HepG2 (cell line): ENCODE results near the gene PTPRB. TPM values are rescaled to one million over a fixed set of nuclear protein-coding genes. Genes with fewer than 3 reads are reported as not detected.

ENCODE experiments used
- ATAC-seq: fragments of 200-7000 bp; cut with Tn5 transposase; 3 replicates; pipeline ENCODE4 v1.9.1; 2020; ENCODE audit warnings: mild to moderate bottlenecking, moderate library complexity
- BruUV-seq: library from RNA; stranded (reverse); fragments of 400-500 nt; replicated peaks from 2 replicates; lab custom pipeline; 2021; lab: Mats Ljungman, UMichigan
- CTCF ChIA-PET: fragments of 300-600 bp; formaldehyde crosslinking; extraction: SDS; loops from one replicate; lab custom pipeline; 2021; ENCODE audit warnings: low total read pairs, inconsistent platforms, low intra/inter-chr PET ratio; lab: Yijun Ruan, JAX
- POLR2A ChIA-PET: fragments of 350-600 bp; sonication (Branson Sonifier 250); formaldehyde crosslinking; loops from one replicate; lab custom pipeline; 2020; ENCODE audit warnings: antibody characterized with exemption, inconsistent platforms; lab: Yijun Ruan, JAX
- DNase-seq: peaks from one replicate; pipeline ENCODE4 v3.0.0-alpha.2; 2015; ENCODE audit warnings: low spot score
- FAIRE-seq: peaks from 3 replicates; lab custom pipeline; 2011; peaks lifted over from hg19 to GRCh38; lab: Jason Lieb, UNC
- H2AFZ ChIP-seq: one replicate; pipeline ENCODE4 v1.6.1; 2011; ENCODE audit warnings: low read length, inconsistent platforms
- H3K27ac ChIP-seq: fragments of 300-600 bp; 3 replicates; pipeline ENCODE4 v1.8.0; 2011; ENCODE audit warnings: mixed run types, mild to moderate bottlenecking, mixed read lengths, low read length, inconsistent platforms; ENCODE audit not compliant: insufficient read depth; ENCODE audit errors: extremely low read length
- H3K27me3 ChIP-seq, 2 experiments: fragments of 200-600 bp in 1 of 2; 2 replicates in 1 of 2; 3 replicates in 1 of 2; pipeline versions ENCODE4 v1.6.0 to v1.8.0; 2011; ENCODE audit warnings: low read length in 2 of 2, mild to moderate bottlenecking in 2 of 2, moderate library complexity in 2 of 2, inconsistent platforms in 1 of 2; ENCODE audit not compliant: insufficient read depth in 2 of 2, control insufficient read depth in 1 of 2
- H3K36me3 ChIP-seq, 2 experiments: fragments of 200-600 bp in 1 of 2; replicated peaks in 1 of 2; 2 replicates in 1 of 2; 3 replicates in 1 of 2; pipeline versions ENCODE4 v1.5.1 to v1.8.0; 2011; ENCODE audit warnings: low read length in 2 of 2, inconsistent platforms in 1 of 2; ENCODE audit not compliant: insufficient read depth in 2 of 2, control insufficient read depth in 1 of 2
- H3K4me1 ChIP-seq: 2 replicates; pipeline ENCODE4 v1.5.1; 2012; ENCODE audit warnings: low read length, inconsistent platforms; ENCODE audit not compliant: insufficient read depth
- H3K4me2 ChIP-seq: 2 replicates; pipeline ENCODE4 v1.6.0; 2011; ENCODE audit warnings: low read depth, low read length, inconsistent platforms
- H3K4me3 ChIP-seq, 3 experiments: fragments of 200-600 bp in 1 of 3; sonication (generic), shearing (Covaris generic) in 1 of 3; replicated peaks in 1 of 3; 2 replicates each; pipeline ENCODE4 v1.5.1; 2011 to 2016; ENCODE audit warnings: low read length in 3 of 3, inconsistent platforms in 2 of 3, low read depth in 2 of 3, mild to moderate bottlenecking in 2 of 3, control low read depth in 1 of 3, mixed read lengths in 1 of 3; ENCODE audit not compliant: insufficient read depth in 1 of 3
- H3K79me2 ChIP-seq: one replicate; pipeline ENCODE4 v1.6.1; 2011; ENCODE audit warnings: low read length, inconsistent platforms; ENCODE audit not compliant: insufficient read depth
- H3K9ac ChIP-seq: 2 replicates; pipeline ENCODE4 v1.6.0; 2011; ENCODE audit warnings: mild to moderate bottlenecking, low read depth, low read length, inconsistent platforms; ENCODE audit not compliant: insufficient read depth
- H3K9me3 ChIP-seq: 2 replicates; pipeline ENCODE4 v1.5.1; 2012; ENCODE audit warnings: mild to moderate bottlenecking, low read length
- H4K20me1 ChIP-seq: 2 replicates; pipeline ENCODE4 v1.6.0; 2011; ENCODE audit warnings: inconsistent platforms, mild to moderate bottlenecking, low read length, moderate library complexity; ENCODE audit not compliant: insufficient read depth
- BCL6 ChIP-seq: IDR thresholded peaks from 2 replicates; pipeline ENCODE4 v1.6.1; 2016; ENCODE audit warnings: missing genetic modification reagents, missing compliant biosample characterization
- BRD4 ChIP-seq: sonication (generic); formaldehyde crosslinking; IDR thresholded peaks from 2 replicates; pipeline ENCODE4 v1.4.0; 2020; ENCODE audit warnings: missing genetic modification reagents
- EP300 ChIP-seq, 3 experiments: sonication (generic) in 1 of 3; formaldehyde crosslinking in 1 of 3; IDR thresholded peaks; 2 replicates each; pipeline versions ENCODE4 v1.5.1 to v1.6.1; 2011 to 2020; ENCODE audit warnings: low read depth in 2 of 3, low read length in 2 of 3, borderline replicate concordance in 1 of 3, improper control_type of control experiment in 1 of 3, mild to moderate bottlenecking in 1 of 3, missing genetic modification reagents in 1 of 3, moderate library complexity in 1 of 3
- FOSL2 ChIP-seq: sonication (generic); formaldehyde crosslinking; IDR thresholded peaks from 2 replicates; pipeline ENCODE4 v1.4.0; 2020; ENCODE audit warnings: missing genetic modification reagents
- IKZF4 ChIP-seq: sonication (generic); formaldehyde crosslinking; IDR thresholded peaks from 2 replicates; pipeline ENCODE4 v1.5.1; 2020; ENCODE audit warnings: borderline replicate concordance, mild to moderate bottlenecking, low read depth, missing genetic modification reagents; ENCODE audit errors: not compliant biosample characterization
- NR2F1 ChIP-seq, 2 experiments: fragments of 450-650 bp in 1 of 2; formaldehyde crosslinking in 1 of 2; IDR thresholded peaks; 2 replicates each; pipeline versions ENCODE4 v1.5.0 to v1.6.1; 2016 to 2020; ENCODE audit warnings: mild to moderate bottlenecking in 1 of 2, missing compliant biosample characterization in 1 of 2, missing genetic modification reagents in 1 of 2, moderate library complexity in 1 of 2
- POGZ ChIP-seq: sonication (generic); formaldehyde crosslinking; IDR thresholded peaks from 2 replicates; pipeline ENCODE4 v1.4.0; 2020; ENCODE audit warnings: mild to moderate bottlenecking, missing genetic modification reagents
- SMARCE1 ChIP-seq: fragments of 450-650 bp; IDR thresholded peaks from 2 replicates; pipeline ENCODE4 v1.6.1; 2017; ENCODE audit warnings: borderline replicate concordance
- TBX2 ChIP-seq: sonication (generic); formaldehyde crosslinking; IDR thresholded peaks from 2 replicates; pipeline ENCODE4 v1.5.0; 2020; ENCODE audit warnings: missing genetic modification reagents, mild to moderate bottlenecking, borderline replicate concordance
- TOE1 ChIP-seq: sonication (generic); formaldehyde crosslinking; IDR thresholded peaks from 2 replicates; pipeline ENCODE4 v1.4.0; 2020; ENCODE audit warnings: mild to moderate bottlenecking, missing genetic modification reagents
- ZNF333 ChIP-seq: sonication (generic); formaldehyde crosslinking; IDR thresholded peaks from 2 replicates; pipeline ENCODE4 v1.4.0; 2020; ENCODE audit warnings: mild to moderate bottlenecking, missing genetic modification reagents, borderline replicate concordance
- ZNF432 ChIP-seq: sonication (generic); formaldehyde crosslinking; IDR thresholded peaks from 2 replicates; pipeline ENCODE4 v1.5.0; 2020; ENCODE audit warnings: missing genetic modification reagents, mild to moderate bottlenecking, borderline replicate concordance
- ZNF44 ChIP-seq: sonication (generic); formaldehyde crosslinking; IDR thresholded peaks from 2 replicates; pipeline ENCODE4 v1.5.1; 2020; ENCODE audit warnings: mild to moderate bottlenecking, missing genetic modification reagents
- ZNF749 ChIP-seq: sonication (generic); formaldehyde crosslinking; IDR thresholded peaks from 2 replicates; pipeline ENCODE4 v1.8.0; 2022; ENCODE audit warnings: mild to moderate bottlenecking, missing genetic modification reagents, moderate library complexity, borderline replicate concordance
- WGBS: methylation state at CpG from one replicate; pipeline ENCODE4 v1.1.6; 2017; ENCODE audit warnings: low lambda C conversion rate; 5-methylcytosine and 5-hydroxymethylcytosine counted together
- in situ Hi-C: cut with HindIII; loops from 2 replicates; pipeline ENCODE4 v1.10.0; 2017; ENCODE audit warnings: low pct_unique_long_range_greater_than_20kb; ENCODE audit not compliant: extremely low pct_ligation_motif_present
- intact Hi-C: fragments of 100-400 bp; cut with micrococcal nuclease; formaldehyde crosslinking; loops from one replicate; pipeline ENCODE4 v1.10.0; 2022; ENCODE audit not compliant: unreplicated experiment
- polyA plus RNA-seq, 8 experiments: library from polyadenylated mRNA; depleted of rRNA in 3 of 8; stranded (reverse) in 7 of 8; unstranded in 1 of 8; fragments of >200 nt; fragmentation: Illumina TruSeq in 4 of 8; extraction: Trizol in 4 of 8; gene quantifications; 2 replicates each; pipeline versions ENCODE4 v1.2.1 to v1.2.3, GENCODE V29; 2011 to 2016; ENCODE audit warnings: low read depth in 4 of 8, missing spikeins in 1 of 8, mixed read lengths in 1 of 8; ENCODE audit not compliant: insufficient read depth in 1 of 8
- total RNA-seq, 5 experiments: library from RNA; depleted of rRNA; stranded (reverse); fragments of >200 nt; fragmentation: Illumina TruSeq; extraction: Trizol; gene quantifications; 2 replicates each; pipeline ENCODE4 v1.2.3, GENCODE V29; 2016; ENCODE audit warnings: low read depth in 1 of 5
- TF ChIP-seq, protein P1 (sequence below): sonication (generic); formaldehyde crosslinking; IDR thresholded peaks from 2 replicates; pipeline ENCODE4 v1.5.0; 2020; ENCODE audit warnings: mild to moderate bottlenecking, missing genetic modification reagents, borderline replicate concordance
- TF ChIP-seq, protein P2 (sequence below): IDR thresholded peaks from 2 replicates; pipeline ENCODE4 v1.6.1; 2016; ENCODE audit warnings: mild to moderate bottlenecking, missing biosample characterization, missing genetic modification reagents
- TF ChIP-seq, protein P3 (sequence below): sonication (generic); formaldehyde crosslinking; IDR thresholded peaks from 2 replicates; pipeline ENCODE4 v1.4.0; 2020; ENCODE audit warnings: missing genetic modification reagents

Gene PTPRB
- total and polyA plus RNA-seq, 2 of the 13 experiments (the other 11 are each of a cell fraction or from before 2014, with no cell fraction given), result 0.02 to 0.07 TPM

DNA sequence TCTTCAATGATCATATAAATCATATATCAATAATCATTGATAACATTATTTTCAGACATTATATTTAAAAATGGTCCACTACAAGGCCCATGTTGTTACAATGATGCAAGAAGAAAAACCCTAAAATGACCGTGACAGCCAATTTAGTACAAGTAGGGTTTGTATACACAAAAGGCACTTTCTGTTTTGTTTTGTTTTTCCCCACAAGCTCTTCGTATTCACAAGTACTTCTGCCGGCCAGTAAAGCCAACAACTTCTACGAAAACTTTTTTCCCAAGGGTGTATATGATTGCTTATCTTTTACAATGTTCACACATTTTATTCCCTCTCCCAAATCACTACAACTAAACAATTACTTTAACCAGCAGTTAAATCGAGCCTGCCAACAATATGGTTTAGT, 9.6 kb downstream of the PTPRB start:
- in situ Hi-C loops, result no loop called here
- Histone ChIP-seq H2AFZ (no peak overlapping the region), H3K4me1 (no peaks in the 10 kb centered on the region), H3K79me2 (no peaks in the 10 kb centered on the region), H3K9ac (no peak overlapping the region), H3K4me2 (no peak overlapping the region), H3K9me3 (no peaks in the 10 kb centered on the region)
- no peak for ATAC-seq
- DNase-seq, result no peak
- FAIRE-seq, result no peak
- CTCF ChIA-PET, result no interaction called here
- no peak for TF ChIP-seq TOE1
- TF ChIP-seq, all 625 proteins: peak for 0
- Histone ChIP-seq H4K20me1 (no peaks in the 10 kb centered on the region), H3K27me3 (peaks cover 0 to 3% of the 10 kb centered on the region in 2 experiments; a peak in 1 of 5 replicates), H3K27ac (no peak overlapping the region), H3K4me3 (no peak overlapping the region), H3K36me3 (no peaks in the 10 kb centered on the region)
- POLR2A ChIA-PET, result no interaction called here
- intact Hi-C loops, result no loop called here
- BruUV-seq, result no TSS peak
- 47% methylated on average over 5 of the region's 5 CpGs for WGBS

DNA sequence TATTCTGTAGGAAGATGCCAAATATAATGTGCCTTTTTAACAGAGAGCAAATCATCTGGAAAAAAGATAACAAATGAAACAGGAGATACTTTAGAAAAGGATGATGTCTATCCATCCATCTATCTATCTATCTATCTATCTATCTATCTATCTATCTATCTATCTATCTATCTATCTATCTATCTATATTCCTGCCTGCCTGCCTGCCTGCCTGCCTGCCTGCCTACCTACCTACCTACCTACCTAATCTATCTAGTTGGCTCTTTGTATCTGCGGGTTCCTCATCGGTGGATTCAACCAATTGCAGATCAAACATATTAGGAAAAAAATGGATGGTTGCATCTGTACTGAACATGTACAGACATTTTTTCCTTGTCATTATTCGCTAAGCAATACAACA, 11.0 kb downstream of the PTPRB start:
- BruUV-seq, result no TSS peak
- Histone ChIP-seq H3K27me3 (peaks cover 0 to 3% of the 10 kb centered on the region in 2 experiments; a peak in 1 of 5 replicates), H3K36me3 (no peaks in the 10 kb centered on the region), H3K4me1 (no peaks in the 10 kb centered on the region), H3K27ac (no peak overlapping the region), H3K4me2 (no peak overlapping the region), H3K4me3 (no peak overlapping the region), H3K9ac (no peak overlapping the region), H3K79me2 (no peaks in the 10 kb centered on the region), H4K20me1 (no peaks in the 10 kb centered on the region), H3K9me3 (no peaks in the 10 kb centered on the region), H2AFZ (no peak overlapping the region)
- FAIRE-seq (no peak), ATAC-seq (no peak), DNase-seq (no peak)
- CTCF ChIA-PET, result no interaction called here
- POLR2A ChIA-PET, result no interaction called here
- in situ Hi-C loops (no loop called here), intact Hi-C loops (no loop called here)
- 2% methylated on average over 3 of the region's 3 CpGs for WGBS
- TF ChIP-seq BRD4 (no peak), TBX2 (CRISPR knock-in tag) (no peak), SMARCE1 (no peak), ZNF432 (CRISPR knock-in tag) (no peak), ZNF44 (CRISPR knock-in tag) (no peak), IKZF4 (CRISPR knock-in tag) (no peak), NR2F1 (CRISPR knock-in tag; IDR thresholded peaks at IDR 0.05) (no peak), ZNF749 (CRISPR knock-in tag) (no peak), BCL6 (no peak), FOSL2 (CRISPR knock-in tag) (no peak), ZNF333 (CRISPR knock-in tag) (no peak), POGZ (no peak), EP300 (IDR thresholded peaks at IDR 0.05; ENCODE audit: low read depth in 2 of 2, low read length in 2 of 2) (no peak), EP300 (CRISPR knock-in tag; IDR thresholded peaks at IDR 0.05; ENCODE audit: borderline replicate concordance) (no peak)
- TF ChIP-seq, protein P1, sequence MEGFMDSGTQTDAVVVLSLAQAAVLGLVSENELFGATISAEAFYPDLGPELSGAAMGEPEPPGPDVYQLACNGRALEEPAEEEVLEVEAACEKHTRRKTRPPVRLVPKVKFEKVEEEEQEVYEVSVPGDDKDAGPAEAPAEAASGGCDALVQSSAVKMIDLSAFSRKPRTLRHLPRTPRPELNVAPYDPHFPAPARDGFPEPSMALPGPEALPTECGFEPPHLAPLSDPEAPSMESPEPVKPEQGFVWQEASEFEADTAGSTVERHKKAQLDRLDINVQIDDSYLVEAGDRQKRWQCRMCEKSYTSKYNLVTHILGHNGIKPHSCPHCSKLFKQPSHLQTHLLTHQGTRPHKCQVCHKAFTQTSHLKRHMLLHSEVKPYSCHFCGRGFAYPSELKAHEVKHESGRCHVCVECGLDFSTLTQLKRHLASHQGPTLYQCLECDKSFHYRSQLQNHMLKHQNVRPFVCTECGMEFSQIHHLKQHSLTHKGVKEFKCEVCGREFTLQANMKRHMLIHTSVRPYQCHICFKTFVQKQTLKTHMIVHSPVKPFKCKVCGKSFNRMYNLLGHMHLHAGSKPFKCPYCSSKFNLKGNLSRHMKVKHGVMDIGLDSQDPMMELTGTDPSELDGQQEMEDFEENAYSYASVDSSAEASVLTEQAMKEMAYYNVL, result no peak
- TF ChIP-seq, protein P2, sequence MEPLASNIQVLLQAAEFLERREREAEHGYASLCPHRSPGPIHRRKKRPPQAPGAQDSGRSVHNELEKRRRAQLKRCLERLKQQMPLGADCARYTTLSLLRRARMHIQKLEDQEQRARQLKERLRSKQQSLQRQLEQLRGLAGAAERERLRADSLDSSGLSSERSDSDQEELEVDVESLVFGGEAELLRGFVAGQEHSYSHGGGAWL, result no peak
- TF ChIP-seq, protein P3, sequence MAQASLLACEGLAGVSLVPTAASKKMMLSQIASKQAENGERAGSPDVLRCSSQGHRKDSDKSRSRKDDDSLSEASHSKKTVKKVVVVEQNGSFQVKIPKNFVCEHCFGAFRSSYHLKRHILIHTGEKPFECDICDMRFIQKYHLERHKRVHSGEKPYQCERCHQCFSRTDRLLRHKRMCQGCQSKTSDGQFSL, result no peak
